H1 (cell line): Measurements from ENCODE around the gene EFCAB10. TPM values are rescaled to one million over a fixed set of nuclear protein-coding genes. Genes with fewer than 3 reads are reported as not detected.

Source experiments
- CTCF ChIA-PET: fragments of 300-600 bp; sonication (Branson Sonifier 250); formaldehyde crosslinking; loops from one replicate; lab custom pipeline; 2021; ENCODE audit not compliant: partially characterized antibody; lab: Charles Lee
- POLR2A ChIA-PET: fragments of 300-600 bp; sonication (Branson Sonifier 250); formaldehyde crosslinking; loops from one replicate; lab custom pipeline; 2021; ENCODE audit warnings: inconsistent platforms; ENCODE audit not compliant: partially characterized antibody; lab: Charles Lee
- DNase-seq, 2 experiments: peaks; one replicate each; pipeline versions ENCODE4 v3.0.0 to v3.0.0-alpha.2; 2010 to 2022; ENCODE audit warnings: low spot score in 2 of 2, low read depth in 1 of 2, mixed read lengths in 1 of 2
- FAIRE-seq: peaks from 2 replicates; lab custom pipeline; 2011; peaks lifted over from hg19 to GRCh38; lab: Jason Lieb, UNC
- H2AFZ ChIP-seq: 2 replicates; pipeline ENCODE4 v1.8.1; 2012; ENCODE audit warnings: low read length, inconsistent platforms
- H2AK5ac ChIP-seq: 2 replicates; pipeline ENCODE4 v1.6.1; 2013; ENCODE audit warnings: low read depth, low read length
- H2BK120ac ChIP-seq: replicated peaks from 2 replicates; pipeline ENCODE3; 2013; ENCODE audit warnings: low read depth, low read length, inconsistent platforms
- H2BK12ac ChIP-seq: 2 replicates; pipeline ENCODE4 v1.6.1; 2013; ENCODE audit warnings: low read depth, low read length
- H2BK15ac ChIP-seq: 2 replicates; pipeline ENCODE4 v1.6.1; 2013; ENCODE audit warnings: low read length
- H2BK20ac ChIP-seq: 2 replicates; pipeline ENCODE4 v1.6.1; 2013; ENCODE audit warnings: low read length
- H2BK5ac ChIP-seq: 2 replicates; pipeline ENCODE4 v1.6.1; 2013; ENCODE audit warnings: low read depth, low read length
- H3K14ac ChIP-seq: 2 replicates; pipeline ENCODE4 v1.6.1; 2013; ENCODE audit warnings: inconsistent platforms; ENCODE audit not compliant: insufficient read length
- H3K18ac ChIP-seq: 2 replicates; pipeline ENCODE4 v1.6.1; 2013; ENCODE audit warnings: low read length; ENCODE audit errors: extremely low read depth
- H3K23ac ChIP-seq: 2 replicates; pipeline ENCODE4 v1.6.1; 2013; ENCODE audit warnings: inconsistent platforms; ENCODE audit not compliant: insufficient read length
- H3K23me2 ChIP-seq: 2 replicates; pipeline ENCODE4 v1.6.1; 2013; ENCODE audit warnings: low read depth, low read length
- H3K27ac ChIP-seq: 2 replicates; pipeline ENCODE4 v1.6.1; 2011; ENCODE audit warnings: low read depth, low read length, inconsistent platforms
- H3K27me3 ChIP-seq, 4 experiments: replicated peaks in 1 of 4; 1 replicate in 1 of 4; 2 replicates in 3 of 4; pipeline versions ENCODE4 v1.6.1 to v1.8.1; 2011 to 2013; ENCODE audit warnings: low read length in 3 of 4, mild to moderate bottlenecking in 3 of 4, inconsistent platforms in 2 of 4, mixed read lengths in 2 of 4, moderate library complexity in 1 of 4; ENCODE audit not compliant: control insufficient read depth in 3 of 4, insufficient read depth in 3 of 4; ENCODE audit errors: extremely low read depth in 1 of 4
- H3K36me3 ChIP-seq, 4 experiments: 2 replicates each; pipeline versions ENCODE4 v1.6.1 to v1.8.1; 2011 to 2013; ENCODE audit warnings: mild to moderate bottlenecking in 4 of 4, low read length in 3 of 4, moderate library complexity in 2 of 4, control low read depth in 1 of 4, inconsistent platforms in 1 of 4; ENCODE audit not compliant: insufficient read depth in 4 of 4, control insufficient read depth in 2 of 4
- H3K4ac ChIP-seq: replicated peaks from 2 replicates; pipeline ENCODE3; 2013; ENCODE audit warnings: low read length, low read depth, mixed read lengths, inconsistent platforms; ENCODE audit not compliant: insufficient read length
- H3K4me1 ChIP-seq, 4 experiments: replicated peaks in 1 of 4; 1 replicate in 1 of 4; 2 replicates in 3 of 4; pipeline versions ENCODE4 v1.6.1 to v1.8.1; 2011 to 2013; ENCODE audit warnings: low read length in 3 of 4, inconsistent platforms in 2 of 4, mixed read lengths in 1 of 4; ENCODE audit not compliant: insufficient read depth in 4 of 4, control insufficient read depth in 3 of 4
- H3K4me2 ChIP-seq, 2 experiments: 2 replicates each; pipeline versions ENCODE4 v1.6.1 to v1.8.1; 2011 to 2013; ENCODE audit warnings: low read depth in 2 of 2, low read length in 2 of 2, control low read depth in 1 of 2, inconsistent platforms in 1 of 2, mild to moderate bottlenecking in 1 of 2; ENCODE audit not compliant: insufficient read depth in 1 of 2
- H3K4me3 ChIP-seq, 4 experiments: fragments of 200-600, 300-600 bp in 1 of 4; sonication (generic), shearing (Covaris generic), sonication (Bioruptor Twin) in 1 of 4; 2 replicates each; pipeline versions ENCODE4 v1.5.1 to v1.8.1; 2011 to 2016; ENCODE audit warnings: low read length in 4 of 4, low read depth in 3 of 4, control low read depth in 2 of 4, inconsistent platforms in 2 of 4, mild to moderate bottlenecking in 2 of 4, mixed read lengths in 1 of 4, moderate library complexity in 1 of 4; ENCODE audit not compliant: insufficient read depth in 2 of 4; ENCODE audit errors: extremely low read depth in 1 of 4
- H3K56ac ChIP-seq: replicated peaks from 2 replicates; pipeline ENCODE3; 2013; ENCODE audit warnings: low read depth, mild to moderate bottlenecking, mixed read lengths, low read length, inconsistent platforms; ENCODE audit not compliant: insufficient read length
- H3K79me1 ChIP-seq: 2 replicates; pipeline ENCODE4 v1.6.1; 2013; ENCODE audit warnings: low read depth, low read length, control low read depth
- H3K79me2 ChIP-seq, 2 experiments: 2 replicates each; pipeline versions ENCODE4 v1.6.1 to v1.8.1; 2012 to 2013; ENCODE audit warnings: low read length in 2 of 2, mild to moderate bottlenecking in 2 of 2, inconsistent platforms in 1 of 2; ENCODE audit not compliant: insufficient read depth in 2 of 2, control insufficient read depth in 1 of 2
- H3K9ac ChIP-seq, 4 experiments: replicated peaks in 1 of 4; 1 replicate in 1 of 4; 2 replicates in 3 of 4; pipeline versions ENCODE4 v1.6.1 to v1.8.1; 2011 to 2013; ENCODE audit warnings: low read depth in 3 of 4, low read length in 3 of 4, control low read depth in 2 of 4, mild to moderate bottlenecking in 2 of 4, moderate library complexity in 2 of 4, inconsistent platforms in 1 of 4; ENCODE audit errors: extremely low read depth in 1 of 4
- H3K9me3 ChIP-seq, 2 experiments: 2 replicates each; pipeline versions ENCODE4 v1.6.1 to v1.8.1; 2012 to 2013; ENCODE audit warnings: mild to moderate bottlenecking in 2 of 2, moderate library complexity in 2 of 2, control low read depth in 1 of 2, inconsistent platforms in 1 of 2, low read depth in 1 of 2, low read length in 1 of 2, mixed read lengths in 1 of 2; ENCODE audit not compliant: insufficient read depth in 2 of 2
- H4K20me1 ChIP-seq, 2 experiments: replicated peaks in 1 of 2; 2 replicates each; pipeline versions ENCODE3 to v1.8.1; 2011 to 2013; ENCODE audit warnings: inconsistent platforms in 2 of 2, low read length in 2 of 2, mild to moderate bottlenecking in 1 of 2; ENCODE audit not compliant: insufficient read depth in 2 of 2, control insufficient read depth in 1 of 2
- H4K5ac ChIP-seq: 2 replicates; pipeline ENCODE4 v1.6.1; 2013; ENCODE audit warnings: low read length, low read depth, mixed read lengths, inconsistent platforms; ENCODE audit not compliant: insufficient read length
- H4K8ac ChIP-seq: 2 replicates; pipeline ENCODE4 v1.8.0; 2013; ENCODE audit warnings: mild to moderate bottlenecking, moderate library complexity, low read length, inconsistent platforms; ENCODE audit not compliant: insufficient read depth; ENCODE audit errors: extremely low read depth
- H4K91ac ChIP-seq: replicated peaks from 2 replicates; pipeline ENCODE3; 2013; ENCODE audit warnings: low read length, mixed read lengths, inconsistent platforms; ENCODE audit not compliant: insufficient read length
- ATF3 ChIP-seq: IDR thresholded peaks from 2 replicates; pipeline ENCODE4 v1.6.1; 2011; ENCODE audit warnings: low read depth, mild to moderate bottlenecking, low read length; ENCODE audit not compliant: insufficient read depth
- NRF1 ChIP-seq: IDR thresholded peaks from 2 replicates; pipeline ENCODE4 v1.6.1; 2011; ENCODE audit warnings: mild to moderate bottlenecking, low read depth, low read length, improper control_type of control experiment
- USF2 ChIP-seq: IDR thresholded peaks from 2 replicates; pipeline ENCODE4 v1.6.1; 2011; ENCODE audit warnings: low read length, improper control_type of control experiment
- WGBS, 2 experiments: shearing (Covaris generic) in 1 of 2; methylation state at CpG; one replicate each; pipeline versions ENCODE4 v1.1.6 to v1.1.7; 2013 to 2015; ENCODE audit warnings: low lambda C conversion rate in 2 of 2, mixed read lengths in 2 of 2, inconsistent platforms in 1 of 2, low coverage in 1 of 2, missing lambda C conversion rate in 1 of 2; ENCODE audit not compliant: insufficient replicate concordance in 2 of 2, insufficient coverage in 1 of 2, insufficient read length in 1 of 2; ENCODE audit errors: extremely low coverage in 1 of 2, missing lambda C conversion rate in 1 of 2; 5-methylcytosine and 5-hydroxymethylcytosine counted together
- polyA plus RNA-seq, 7 experiments: library from polyadenylated mRNA; depleted of rRNA in 3 of 7; stranded (reverse) in 5 of 7; unstranded in 2 of 7; fragments of >200 nt in 5 of 7; fragments of 200-250 nt in 2 of 7; gene quantifications; 1 replicate in 5 of 7; 2 replicates in 1 of 7; 4 replicates in 1 of 7; pipeline versions ENCODE4 v1.2.1 to v1.2.3, GENCODE V29; 2011 to 2013; ENCODE audit warnings: missing spikeins in 2 of 7, mixed read lengths in 2 of 7
- total RNA-seq: library from RNA; stranded (reverse); fragmentation: NEBNext Ultra II Directional; extraction: Animal tissue kit (Norgen Biotek cat#: 25700); gene quantifications from 2 replicates; pipeline ENCODE4 v1.2.1, GENCODE V29; 2021

EFCAB10 gene
- total and polyA plus RNA-seq, 2 of the 8 experiments (the other 6 are each of a cell fraction or from before 2014, with no cell fraction given): 0.80 to 3.1 TPM

- no peak overlapping the region for H3K4ac ChIP-seq
- ChIA-PET POLR2A (interaction anchor here (7.9 kb wide), 1 partner anchor 7 kb away, joined by 77 read pairs; the partner anchor contains the start of gene RINT1), CTCF (no interaction called here)
- DNase-seq (no peak), FAIRE-seq (no peak)
- no peak overlapping the region for H2BK15ac ChIP-seq
- H4K8ac ChIP-seq: no peak overlapping the region
- no peaks in the 10 kb centered on the region for H3K27me3 ChIP-seq
- H2BK20ac ChIP-seq: no peak overlapping the region
- H4K20me1 ChIP-seq: no peaks in the 10 kb centered on the region
- H3K9me3 ChIP-seq: no peaks in the 10 kb centered on the region
- H4K91ac ChIP-seq: no peak overlapping the region
- no peak overlapping the region for H3K27ac ChIP-seq
- H3K23ac ChIP-seq: no peak overlapping the region
- peaks cover 12% of the 10 kb centered on the region in 2 experiments for H3K79me2 ChIP-seq
- H2AK5ac ChIP-seq: no peak overlapping the region
- no peak overlapping the region for H3K4me3 ChIP-seq
- H3K23me2 ChIP-seq: peaks cover 6% of the 10 kb centered on the region
- no peak overlapping the region for H3K14ac ChIP-seq
- 79% methylated on average over 4 of the region's 4 CpGs; no CpG with 5 or more reads in 1 of the 2 experiments for WGBS, 2 experiments
- no peak overlapping the region for H2BK12ac ChIP-seq
- peaks cover 0 to under 1% (median 0%) of the 10 kb centered on the region in 4 experiments; a peak in 2 of 8 replicates for H3K36me3 ChIP-seq
- peaks cover under 1% of the 10 kb centered on the region; the same call in 1 of the 2 replicates for H3K79me1 ChIP-seq
- no peak overlapping the region for H4K5ac ChIP-seq
- no peak overlapping the region for H3K9ac ChIP-seq
- H2AFZ ChIP-seq: no peak overlapping the region
- no peak overlapping the region for H3K18ac ChIP-seq
- peaks cover 0 to 4% (median 2%) of the 10 kb centered on the region in 4 experiments; a peak in 2 of 7 replicates for H3K4me1 ChIP-seq
- no peak overlapping the region for H2BK5ac ChIP-seq
- no peak overlapping the region for H3K56ac ChIP-seq
- H3K4me2 ChIP-seq: no peak overlapping the region
- H2BK120ac ChIP-seq: no peak overlapping the region
- TF ChIP-seq USF2 (no peak), NRF1 (no peak), ATF3 (no peak)
Observed at GRCh38 chr7:105524840-105525239, 56.5 kb downstream of the EFCAB10 start.
